SU-DHL-6 (cell line): ENCODE data around the gene KAT6B.

Experiments
- EZH2phosphoT487 ChIP-seq: fragments of 200-600 bp; sonication (generic), shearing (Covaris generic); conservative IDR thresholded peaks from 2 replicates; pipeline ENCODE4 v1.6.1; 2018; ENCODE audit warnings: mild to moderate bottlenecking, antibody characterized with exemption, low read length, moderate library complexity, mixed read lengths
- TF ChIP-seq, protein P1 (sequence below): fragments of 200-600 bp; sonication (generic); IDR thresholded peaks from one replicate; pipeline ENCODE4 v1.5.1; 2017; ENCODE audit warnings: antibody characterized with exemption, mild to moderate bottlenecking, low read length, moderate library complexity; ENCODE audit not compliant: insufficient read depth, poor library complexity, severe bottlenecking

DNA sequence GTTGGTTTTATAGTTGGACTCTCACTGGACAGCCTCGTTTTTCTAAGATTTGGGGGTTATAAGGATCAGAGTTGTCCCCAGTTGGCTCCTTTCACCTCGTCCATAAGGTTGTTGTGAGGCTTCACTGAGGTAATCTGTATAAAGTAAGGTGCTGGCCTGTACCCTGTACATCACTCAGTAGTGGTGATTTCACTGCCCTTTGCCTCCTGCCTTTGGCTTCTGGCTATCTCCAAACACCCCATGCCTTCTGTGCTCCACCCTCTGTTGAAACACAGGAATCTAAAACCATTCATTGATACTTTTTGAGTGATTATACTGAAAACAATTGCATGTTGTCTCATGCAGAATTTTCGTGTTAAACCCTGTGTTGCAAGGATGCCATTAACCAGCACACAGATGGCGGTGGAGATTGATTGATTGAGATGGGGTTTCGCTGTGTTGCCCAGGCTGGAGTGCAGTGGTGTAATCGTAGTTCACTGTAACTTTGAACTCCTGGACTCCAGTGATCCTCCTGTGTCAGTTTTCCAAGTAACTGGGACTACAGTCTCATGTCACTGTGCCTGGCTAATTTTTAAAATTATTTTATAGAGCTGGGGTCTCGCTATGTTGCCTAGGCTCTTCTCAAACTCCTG is 55.0 kb downstream of the KAT6B start:
- TF ChIP-seq, protein P1, sequence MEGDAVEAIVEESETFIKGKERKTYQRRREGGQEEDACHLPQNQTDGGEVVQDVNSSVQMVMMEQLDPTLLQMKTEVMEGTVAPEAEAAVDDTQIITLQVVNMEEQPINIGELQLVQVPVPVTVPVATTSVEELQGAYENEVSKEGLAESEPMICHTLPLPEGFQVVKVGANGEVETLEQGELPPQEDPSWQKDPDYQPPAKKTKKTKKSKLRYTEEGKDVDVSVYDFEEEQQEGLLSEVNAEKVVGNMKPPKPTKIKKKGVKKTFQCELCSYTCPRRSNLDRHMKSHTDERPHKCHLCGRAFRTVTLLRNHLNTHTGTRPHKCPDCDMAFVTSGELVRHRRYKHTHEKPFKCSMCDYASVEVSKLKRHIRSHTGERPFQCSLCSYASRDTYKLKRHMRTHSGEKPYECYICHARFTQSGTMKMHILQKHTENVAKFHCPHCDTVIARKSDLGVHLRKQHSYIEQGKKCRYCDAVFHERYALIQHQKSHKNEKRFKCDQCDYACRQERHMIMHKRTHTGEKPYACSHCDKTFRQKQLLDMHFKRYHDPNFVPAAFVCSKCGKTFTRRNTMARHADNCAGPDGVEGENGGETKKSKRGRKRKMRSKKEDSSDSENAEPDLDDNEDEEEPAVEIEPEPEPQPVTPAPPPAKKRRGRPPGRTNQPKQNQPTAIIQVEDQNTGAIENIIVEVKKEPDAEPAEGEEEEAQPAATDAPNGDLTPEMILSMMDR = no peak
- no peak for TF ChIP-seq EZH2phosphoT487
